Neural crest cell (in vitro differentiated cells): ENCODE results near the gene CAMK2B. TPM values are rescaled to one million over a fixed set of nuclear protein-coding genes. Genes with fewer than 3 reads are reported as not detected.

Experiments used
- DNase-seq: peaks from one replicate; pipeline ENCODE4 v3.0.0; 2021; ENCODE audit warnings: low read depth, mixed read lengths, low spot score
- H3K27ac Mint-ChIP-seq: one replicate; pipeline ENCODE4 v1.8.0; 2021; ENCODE audit warnings: mild to moderate bottlenecking, mixed read lengths; ENCODE audit not compliant: unreplicated experiment
- H3K27me3 Mint-ChIP-seq: 2 replicates; pipeline ENCODE4 v1.8.0; 2021; ENCODE audit warnings: low read depth, mild to moderate bottlenecking, mixed read lengths
- H3K36me3 Mint-ChIP-seq: 2 replicates; pipeline ENCODE4 v1.8.0; 2021; ENCODE audit warnings: low read depth, mild to moderate bottlenecking, mixed read lengths
- H3K4me1 Mint-ChIP-seq: 2 replicates; pipeline ENCODE4 v1.8.0; 2021; ENCODE audit warnings: mixed read lengths
- H3K4me3 Mint-ChIP-seq: one replicate; pipeline ENCODE4 v1.8.0; 2021; ENCODE audit warnings: mild to moderate bottlenecking, mixed read lengths
- H3K9me3 Mint-ChIP-seq: 2 replicates; pipeline ENCODE4 v1.8.0; 2021; ENCODE audit warnings: mixed read lengths
- total RNA-seq: library from RNA; stranded (reverse); gene quantifications from 2 replicates; pipeline ENCODE4 v1.2.1, GENCODE V29; 2021
- TF ChIP-seq, protein P1 (sequence below): fragments of 200-600 bp; sonication (generic); conservative IDR thresholded peaks from 2 replicates; pipeline ENCODE4 v1.5.0; 2021; ENCODE audit warnings: antibody characterized with exemption, mild to moderate bottlenecking

CAMK2B gene
- total RNA-seq, 1 donor from 2014 or later = 1.6 TPM

DNA sequence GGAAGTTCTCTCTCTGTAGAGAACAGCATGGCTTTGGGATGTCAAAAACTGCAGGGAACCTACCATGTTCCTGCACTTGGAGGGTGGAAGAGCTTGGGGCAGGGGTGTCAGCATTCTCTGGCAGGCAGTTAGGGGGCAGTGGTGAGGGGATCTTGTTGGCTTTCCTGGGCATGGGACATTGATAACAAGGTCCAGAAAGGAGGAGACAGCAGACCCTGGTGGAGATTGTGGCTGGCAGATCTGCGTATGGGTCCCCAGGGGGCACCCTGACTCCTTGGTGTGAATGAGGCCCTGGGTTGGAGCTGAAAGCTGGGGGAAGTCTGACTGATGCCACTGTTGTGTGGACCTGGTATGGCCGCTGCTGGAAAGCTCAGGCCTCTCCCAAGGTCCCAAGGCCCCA, 22.9 kb upstream of the CAMK2B start:
- H3K4me3 Mint-ChIP-seq = no peak overlapping the region
- no peaks in the 10 kb centered on the region for H3K36me3 Mint-ChIP-seq
- H3K27me3 Mint-ChIP-seq = peaks cover 22% of the 10 kb centered on the region
- no peak for DNase-seq
- H3K9me3 Mint-ChIP-seq = no peaks in the 10 kb centered on the region
- TF ChIP-seq, protein P1, sequence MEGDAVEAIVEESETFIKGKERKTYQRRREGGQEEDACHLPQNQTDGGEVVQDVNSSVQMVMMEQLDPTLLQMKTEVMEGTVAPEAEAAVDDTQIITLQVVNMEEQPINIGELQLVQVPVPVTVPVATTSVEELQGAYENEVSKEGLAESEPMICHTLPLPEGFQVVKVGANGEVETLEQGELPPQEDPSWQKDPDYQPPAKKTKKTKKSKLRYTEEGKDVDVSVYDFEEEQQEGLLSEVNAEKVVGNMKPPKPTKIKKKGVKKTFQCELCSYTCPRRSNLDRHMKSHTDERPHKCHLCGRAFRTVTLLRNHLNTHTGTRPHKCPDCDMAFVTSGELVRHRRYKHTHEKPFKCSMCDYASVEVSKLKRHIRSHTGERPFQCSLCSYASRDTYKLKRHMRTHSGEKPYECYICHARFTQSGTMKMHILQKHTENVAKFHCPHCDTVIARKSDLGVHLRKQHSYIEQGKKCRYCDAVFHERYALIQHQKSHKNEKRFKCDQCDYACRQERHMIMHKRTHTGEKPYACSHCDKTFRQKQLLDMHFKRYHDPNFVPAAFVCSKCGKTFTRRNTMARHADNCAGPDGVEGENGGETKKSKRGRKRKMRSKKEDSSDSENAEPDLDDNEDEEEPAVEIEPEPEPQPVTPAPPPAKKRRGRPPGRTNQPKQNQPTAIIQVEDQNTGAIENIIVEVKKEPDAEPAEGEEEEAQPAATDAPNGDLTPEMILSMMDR = no peak
- no peak overlapping the region for H3K27ac Mint-ChIP-seq
- no peaks in the 10 kb centered on the region for H3K4me1 Mint-ChIP-seq

DNA sequence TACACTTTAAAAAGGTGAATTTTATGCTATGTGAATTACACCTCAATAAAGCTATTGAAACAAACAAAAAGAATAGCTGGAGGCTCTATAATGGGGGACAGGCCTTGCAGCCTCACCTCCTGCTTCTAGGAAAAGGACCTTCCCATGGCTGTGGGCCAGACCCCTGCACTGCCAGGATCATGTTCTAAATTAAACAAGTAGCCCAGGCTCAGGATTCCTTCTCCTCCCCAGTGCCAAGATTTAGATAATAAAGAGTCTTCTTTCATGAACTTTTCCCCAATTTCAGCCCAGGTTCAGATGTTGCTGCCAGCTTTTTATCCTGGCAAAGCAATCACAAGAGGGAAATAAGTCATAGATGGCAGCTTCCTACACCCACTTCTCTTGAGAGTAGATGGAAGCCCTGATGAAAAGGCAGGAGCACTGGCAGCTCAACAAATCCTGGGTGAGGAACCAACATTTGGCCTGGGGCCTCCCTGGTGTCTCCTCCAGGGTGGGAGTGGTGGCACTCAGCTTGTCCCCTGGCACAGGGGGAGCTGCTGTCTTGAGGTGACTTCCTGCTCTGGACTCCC, 22.2 kb upstream of the CAMK2B start:
- Mint-ChIP-seq H3K36me3 (no peaks in the 10 kb centered on the region), H3K4me3 (no peak overlapping the region), H3K9me3 (no peaks in the 10 kb centered on the region), H3K27me3 (peaks cover 22% of the 10 kb centered on the region), H3K4me1 (no peaks in the 10 kb centered on the region), H3K27ac (no peak overlapping the region)
- no peak for DNase-seq
- TF ChIP-seq, protein P1 = no peak

GRCh38 chr7:44346063-44346462, 20.7 kb upstream of the CAMK2B start:
- DNase-seq = no peak
- Mint-ChIP-seq H3K4me1 (no peaks in the 10 kb centered on the region), H3K27ac (no peak overlapping the region), H3K27me3 (peaks cover 18% of the 10 kb centered on the region), H3K4me3 (no peak overlapping the region), H3K36me3 (no peaks in the 10 kb centered on the region), H3K9me3 (no peaks in the 10 kb centered on the region)
- TF ChIP-seq, protein P1 = no peak

DNA sequence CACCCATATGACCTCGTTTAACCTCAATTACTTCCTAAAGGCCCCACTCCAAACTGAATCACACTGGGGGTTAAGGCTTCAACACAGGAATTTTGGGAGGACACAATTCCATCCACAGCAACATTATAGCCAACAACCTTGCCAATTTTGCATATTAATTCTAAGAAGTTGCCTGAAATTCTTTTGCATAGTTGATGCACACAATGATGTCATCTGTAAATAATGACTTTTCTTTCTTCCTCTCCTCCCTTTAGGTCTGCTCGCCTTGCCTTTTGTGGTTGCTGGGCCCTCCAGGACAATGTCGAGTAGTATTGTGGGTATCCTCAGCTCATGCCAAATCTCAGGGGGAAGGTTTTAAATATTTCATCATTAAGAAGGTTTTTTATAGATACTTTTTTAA, 16.0 kb upstream of the CAMK2B start:
- Mint-ChIP-seq H3K9me3 (no peaks in the 10 kb centered on the region), H3K4me1 (no peaks in the 10 kb centered on the region), H3K27ac (no peak overlapping the region), H3K27me3 (peaks cover 30% of the 10 kb centered on the region), H3K4me3 (no peak overlapping the region), H3K36me3 (no peaks in the 10 kb centered on the region)
- TF ChIP-seq, protein P1 = no peak
- DNase-seq = no peak

DNA sequence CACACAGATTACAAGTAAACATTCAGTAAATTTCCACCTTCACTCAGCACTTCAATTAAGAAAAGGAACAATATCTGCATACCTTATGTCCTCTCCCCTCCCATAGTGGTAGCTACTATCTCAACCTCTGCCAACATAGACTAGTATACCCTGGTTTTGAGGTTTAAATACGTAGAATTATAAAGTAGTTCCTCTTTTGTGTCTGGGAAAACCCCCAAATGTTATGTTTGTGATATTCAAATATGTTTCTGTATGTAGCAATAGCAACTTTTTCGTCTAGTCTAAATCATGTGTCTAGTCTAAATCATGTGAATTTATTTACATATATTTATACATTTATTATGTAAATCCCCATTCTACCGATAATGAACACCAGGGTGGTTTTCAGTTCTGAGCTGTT, 13.2 kb upstream of the CAMK2B start:
- Mint-ChIP-seq H3K4me3 (no peak overlapping the region), H3K36me3 (no peaks in the 10 kb centered on the region), H3K9me3 (peaks cover 3% of the 10 kb centered on the region), H3K27me3 (peaks cover 21% of the 10 kb centered on the region), H3K4me1 (no peaks in the 10 kb centered on the region), H3K27ac (no peak overlapping the region)
- TF ChIP-seq, protein P1 = no peak
- no peak for DNase-seq
